Measurements from ENCODE around the gene MCUB.
"Not testable (repeated sequence)": the region's sequence is repeated elsewhere in the genome, so short reads cannot be mapped to it uniquely, and the experiment has no call there.

DNA sequence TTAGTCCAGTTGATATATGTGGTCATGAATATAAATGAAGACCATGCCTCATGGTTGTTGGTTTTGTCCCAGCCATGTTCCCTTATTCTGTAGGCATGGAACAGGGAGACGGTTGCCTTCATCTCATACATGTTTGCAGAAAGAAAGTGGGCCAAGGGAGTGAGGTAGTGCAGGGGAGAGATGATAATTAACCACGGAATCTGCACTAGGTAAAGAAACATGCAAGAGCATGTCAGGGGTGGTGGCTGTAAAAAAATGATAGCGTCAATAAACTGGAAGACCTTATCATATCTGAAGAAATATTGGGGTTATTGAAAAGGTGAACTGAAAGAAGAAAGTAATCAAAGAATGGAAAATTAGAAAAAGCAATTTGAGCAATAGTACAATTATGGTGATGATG, 35.1 kb downstream of the MCUB start:
- TF ChIP-seq, protein P1, sequence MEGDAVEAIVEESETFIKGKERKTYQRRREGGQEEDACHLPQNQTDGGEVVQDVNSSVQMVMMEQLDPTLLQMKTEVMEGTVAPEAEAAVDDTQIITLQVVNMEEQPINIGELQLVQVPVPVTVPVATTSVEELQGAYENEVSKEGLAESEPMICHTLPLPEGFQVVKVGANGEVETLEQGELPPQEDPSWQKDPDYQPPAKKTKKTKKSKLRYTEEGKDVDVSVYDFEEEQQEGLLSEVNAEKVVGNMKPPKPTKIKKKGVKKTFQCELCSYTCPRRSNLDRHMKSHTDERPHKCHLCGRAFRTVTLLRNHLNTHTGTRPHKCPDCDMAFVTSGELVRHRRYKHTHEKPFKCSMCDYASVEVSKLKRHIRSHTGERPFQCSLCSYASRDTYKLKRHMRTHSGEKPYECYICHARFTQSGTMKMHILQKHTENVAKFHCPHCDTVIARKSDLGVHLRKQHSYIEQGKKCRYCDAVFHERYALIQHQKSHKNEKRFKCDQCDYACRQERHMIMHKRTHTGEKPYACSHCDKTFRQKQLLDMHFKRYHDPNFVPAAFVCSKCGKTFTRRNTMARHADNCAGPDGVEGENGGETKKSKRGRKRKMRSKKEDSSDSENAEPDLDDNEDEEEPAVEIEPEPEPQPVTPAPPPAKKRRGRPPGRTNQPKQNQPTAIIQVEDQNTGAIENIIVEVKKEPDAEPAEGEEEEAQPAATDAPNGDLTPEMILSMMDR (CRISPR knock-in tag; IDR thresholded peaks at IDR 0.05) = not testable (repeated sequence)
- not testable (repeated sequence) for TF ChIP-seq ZNF484 (CRISPR knock-in tag; IDR thresholded peaks at IDR 0.05; ENCODE audit: borderline replicate concordance, low read depth); CBFB (CRISPR knock-in tag; IDR thresholded peaks at IDR 0.05); ONECUT2 (CRISPR knock-in tag; IDR thresholded peaks at IDR 0.05); TCF12 (IDR thresholded peaks at IDR 0.05); TCF12 (CRISPR knock-in tag; IDR thresholded peaks at IDR 0.05)
- TF ChIP-seq, protein P2, sequence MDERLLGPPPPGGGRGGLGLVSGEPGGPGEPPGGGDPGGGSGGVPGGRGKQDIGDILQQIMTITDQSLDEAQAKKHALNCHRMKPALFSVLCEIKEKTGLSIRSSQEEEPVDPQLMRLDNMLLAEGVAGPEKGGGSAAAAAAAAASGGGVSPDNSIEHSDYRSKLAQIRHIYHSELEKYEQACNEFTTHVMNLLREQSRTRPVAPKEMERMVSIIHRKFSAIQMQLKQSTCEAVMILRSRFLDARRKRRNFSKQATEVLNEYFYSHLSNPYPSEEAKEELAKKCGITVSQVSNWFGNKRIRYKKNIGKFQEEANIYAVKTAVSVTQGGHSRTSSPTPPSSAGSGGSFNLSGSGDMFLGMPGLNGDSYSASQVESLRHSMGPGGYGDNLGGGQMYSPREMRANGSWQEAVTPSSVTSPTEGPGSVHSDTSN (CRISPR knock-in tag; IDR thresholded peaks at IDR 0.05) = not testable (repeated sequence)
- TF ChIP-seq, protein P3, sequence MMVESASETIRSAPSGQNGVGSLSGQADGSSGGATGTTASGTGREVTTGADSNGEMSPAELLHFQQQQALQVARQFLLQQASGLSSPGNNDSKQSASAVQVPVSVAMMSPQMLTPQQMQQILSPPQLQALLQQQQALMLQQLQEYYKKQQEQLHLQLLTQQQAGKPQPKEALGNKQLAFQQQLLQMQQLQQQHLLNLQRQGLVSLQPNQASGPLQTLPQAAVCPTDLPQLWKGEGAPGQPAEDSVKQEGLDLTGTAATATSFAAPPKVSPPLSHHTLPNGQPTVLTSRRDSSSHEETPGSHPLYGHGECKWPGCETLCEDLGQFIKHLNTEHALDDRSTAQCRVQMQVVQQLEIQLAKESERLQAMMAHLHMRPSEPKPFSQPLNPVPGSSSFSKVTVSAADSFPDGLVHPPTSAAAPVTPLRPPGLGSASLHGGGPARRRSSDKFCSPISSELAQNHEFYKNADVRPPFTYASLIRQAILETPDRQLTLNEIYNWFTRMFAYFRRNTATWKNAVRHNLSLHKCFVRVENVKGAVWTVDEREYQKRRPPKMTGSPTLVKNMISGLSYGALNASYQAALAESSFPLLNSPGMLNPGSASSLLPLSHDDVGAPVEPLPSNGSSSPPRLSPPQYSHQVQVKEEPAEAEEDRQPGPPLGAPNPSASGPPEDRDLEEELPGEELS (CRISPR knock-in tag; IDR thresholded peaks at IDR 0.05) = not testable (repeated sequence)
- TF ChIP-seq, protein P4, sequence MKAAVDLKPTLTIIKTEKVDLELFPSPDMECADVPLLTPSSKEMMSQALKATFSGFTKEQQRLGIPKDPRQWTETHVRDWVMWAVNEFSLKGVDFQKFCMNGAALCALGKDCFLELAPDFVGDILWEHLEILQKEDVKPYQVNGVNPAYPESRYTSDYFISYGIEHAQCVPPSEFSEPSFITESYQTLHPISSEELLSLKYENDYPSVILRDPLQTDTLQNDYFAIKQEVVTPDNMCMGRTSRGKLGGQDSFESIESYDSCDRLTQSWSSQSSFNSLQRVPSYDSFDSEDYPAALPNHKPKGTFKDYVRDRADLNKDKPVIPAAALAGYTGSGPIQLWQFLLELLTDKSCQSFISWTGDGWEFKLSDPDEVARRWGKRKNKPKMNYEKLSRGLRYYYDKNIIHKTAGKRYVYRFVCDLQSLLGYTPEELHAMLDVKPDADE (CRISPR knock-in tag; IDR thresholded peaks at IDR 0.05) = not testable (repeated sequence)
- TF ChIP-seq, protein P5, sequence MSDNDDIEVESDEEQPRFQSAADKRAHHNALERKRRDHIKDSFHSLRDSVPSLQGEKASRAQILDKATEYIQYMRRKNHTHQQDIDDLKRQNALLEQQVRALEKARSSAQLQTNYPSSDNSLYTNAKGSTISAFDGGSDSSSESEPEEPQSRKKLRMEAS (IDR thresholded peaks at IDR 0.05) = not testable (repeated sequence)
